Measurements from ENCODE around the gene METTL3. TPM values are rescaled to one million over a fixed set of nuclear protein-coding genes. Genes with fewer than 3 reads are reported as not detected.

The METTL3 gene
- total RNA-seq, 3 donors from 2014 or later: 51.4 to 79.6 (median 79.6) TPM

DNA sequence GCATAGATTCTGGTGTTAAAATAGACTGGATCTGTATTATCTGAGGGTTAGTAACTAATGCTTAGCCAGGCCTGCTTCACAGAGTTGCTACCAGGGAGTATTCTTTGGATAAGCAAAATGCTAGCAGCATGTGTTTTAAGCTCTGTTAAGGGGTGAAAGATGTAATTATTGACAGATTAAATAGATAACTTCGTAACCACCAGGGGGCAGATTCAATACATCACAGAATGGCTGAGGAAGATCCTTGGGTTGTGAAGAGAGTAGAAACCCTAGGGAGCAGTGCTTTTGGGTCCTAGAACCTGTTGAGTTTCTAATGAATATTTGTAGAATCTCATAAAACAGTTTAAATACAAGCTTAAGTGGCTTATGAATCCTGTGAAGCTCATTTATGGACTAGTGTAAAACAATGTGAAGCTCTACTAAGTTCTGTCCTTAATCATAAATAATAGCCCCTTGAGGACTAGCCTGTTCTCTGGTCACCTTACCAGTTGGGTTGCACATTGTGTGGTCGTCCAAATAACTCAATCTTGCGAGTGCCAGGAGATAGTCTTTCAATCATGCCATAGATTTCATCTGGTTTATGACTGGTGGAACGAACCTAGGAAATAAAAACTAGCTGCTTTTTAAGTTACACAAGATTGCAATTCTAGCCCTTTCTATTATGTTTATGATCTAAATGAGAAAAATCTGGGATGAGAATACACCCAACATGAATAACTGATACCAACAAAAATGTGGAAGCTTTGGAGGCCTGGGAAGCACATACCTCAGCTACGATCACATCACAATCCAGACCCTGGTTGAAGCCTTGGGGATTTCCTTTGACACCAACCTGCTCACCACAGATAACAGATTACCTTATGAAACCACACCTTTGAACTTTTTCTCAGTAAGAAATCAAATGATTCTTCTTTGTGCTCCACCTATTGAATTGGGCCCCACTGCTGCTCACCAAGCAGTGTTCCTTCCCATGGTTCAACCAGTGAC is 12.3 kb downstream of the METTL3 start:
- H3K4me1 ChIP-seq: no peaks in the 10 kb centered on the region
- DNase-seq (ENCODE audit: low spot score in 2 of 2): no peak
- intact Hi-C loops (cut with DNase I; ENCODE audit: low total_unique reads): no loop called here
- H3K27ac ChIP-seq: peak overlapping the region in 1 of 2 donors; percentile 15
- no peak overlapping the region for H3K4me3 ChIP-seq
- H3K27me3 ChIP-seq: no peaks in the 10 kb centered on the region
- H3K36me3 ChIP-seq: no peaks in the 10 kb centered on the region
- TF ChIP-seq POLR2AphosphoS5 (IDR thresholded peaks at IDR 0.05) (no peak), CTCF (IDR thresholded peaks at IDR 0.05) (peak; percentile 33 to 56 (median 51))
- no peaks in the 10 kb centered on the region for H3K9me3 ChIP-seq

GRCh38 chr14:21496453-21496852 is 14.7 kb downstream of the METTL3 start:
- intact Hi-C loops (cut with DNase I; ENCODE audit: low total_unique reads): no loop called here
- H3K27ac ChIP-seq: no peak overlapping the region

DNA sequence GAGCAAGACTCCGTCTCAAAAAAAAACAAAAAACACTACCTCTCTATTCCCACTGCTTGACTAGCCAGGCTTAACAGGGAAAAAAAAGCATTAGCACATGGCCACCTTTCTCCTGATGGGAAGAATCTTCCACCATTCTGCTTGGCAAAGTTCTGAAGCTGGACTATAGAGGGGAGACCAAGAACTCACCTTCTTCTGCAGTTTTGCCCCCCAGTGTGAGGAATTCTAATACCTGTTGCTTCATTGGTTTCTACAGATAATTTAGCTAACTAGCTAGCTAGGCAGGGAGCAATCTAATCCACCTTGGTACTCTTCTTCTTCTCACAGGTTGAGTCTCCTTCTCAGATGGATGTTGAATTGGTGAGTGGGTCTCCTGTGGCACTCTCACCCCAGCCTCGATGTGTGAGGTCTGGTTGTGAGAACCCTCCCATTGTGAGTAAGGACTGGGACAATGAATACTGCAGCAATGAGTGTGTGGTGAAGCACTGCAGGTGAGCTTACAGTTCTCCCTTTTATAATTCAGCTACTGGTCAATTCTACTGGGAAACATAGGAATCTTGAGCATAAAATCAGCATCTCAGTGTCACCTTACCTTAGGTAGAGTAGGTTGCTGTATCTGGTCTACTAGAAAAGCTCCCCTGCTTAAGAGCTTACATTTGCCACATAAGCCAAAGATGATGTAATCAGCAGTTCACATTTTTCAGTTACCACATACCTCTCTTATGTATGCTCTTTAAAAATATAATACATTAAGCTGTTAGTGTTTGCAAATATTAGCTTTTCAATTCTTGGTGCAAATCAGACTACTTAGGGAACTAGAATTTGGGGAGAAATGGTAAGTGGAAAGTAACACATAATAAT is 16.0 kb downstream of the METTL3 start:
- no peak overlapping the region for H3K27ac ChIP-seq
- intact Hi-C loops (cut with DNase I; ENCODE audit: low total_unique reads): no loop called here

More at GRCh38 chr14:21496453-21496852, 14.7 kb downstream of the METTL3 start:
- Histone ChIP-seq H3K4me1 (no peaks in the 10 kb centered on the region), H3K27me3 (no peaks in the 10 kb centered on the region), H3K36me3 (no peaks in the 10 kb centered on the region), H3K9me3 (no peaks in the 10 kb centered on the region), H3K4me3 (no peak overlapping the region)
- TF ChIP-seq POLR2AphosphoS5 (IDR thresholded peaks at IDR 0.05): no peak
- TF ChIP-seq POLR2A (IDR thresholded peaks at IDR 0.05): no peak
- no peak for TF ChIP-seq CTCF (IDR thresholded peaks at IDR 0.05)
- DNase-seq (ENCODE audit: low spot score in 2 of 2): no peak

DNA sequence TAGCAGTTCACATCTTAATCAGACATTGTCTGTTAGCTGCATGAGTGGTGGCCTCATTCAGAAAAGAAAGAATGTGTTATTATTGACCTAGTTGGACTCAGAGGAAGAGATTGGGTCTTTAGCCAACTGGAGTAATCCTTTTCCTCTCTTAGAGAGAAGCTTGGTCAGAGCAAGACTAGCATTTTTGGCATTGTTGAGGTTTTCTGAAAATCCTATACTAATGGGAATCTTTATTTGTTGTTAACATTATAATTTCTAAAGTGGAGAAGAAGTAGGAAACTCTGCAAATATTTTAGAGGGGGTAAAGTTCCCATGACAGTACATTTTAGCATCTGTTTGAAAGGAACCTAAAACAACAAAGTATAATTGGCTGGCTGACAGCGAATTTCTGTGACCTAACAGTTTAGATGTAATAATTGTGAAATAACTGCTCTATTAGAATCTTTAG is 24.5 kb downstream of the METTL3 start:
- intact Hi-C loops (cut with DNase I; ENCODE audit: low total_unique reads): no loop called here
- DNase-seq (ENCODE audit: low spot score in 2 of 2): no peak
- TF ChIP-seq POLR2A (IDR thresholded peaks at IDR 0.05) (no peak), CTCF (IDR thresholded peaks at IDR 0.05) (no peak), POLR2AphosphoS5 (IDR thresholded peaks at IDR 0.05) (no peak)
- Histone ChIP-seq H3K27me3 (no peaks in the 10 kb centered on the region), H3K9me3 (no peaks in the 10 kb centered on the region), H3K36me3 (peaks cover 10% of the 10 kb centered on the region), H3K27ac (no peak overlapping the region), H3K4me3 (no peak overlapping the region), H3K4me1 (no peaks in the 10 kb centered on the region)

More for the DNA sequence above, 16.0 kb downstream of the METTL3 start:
- H3K4me3 ChIP-seq: no peak overlapping the region
- H3K4me1 ChIP-seq: no peaks in the 10 kb centered on the region
- TF ChIP-seq POLR2A (IDR thresholded peaks at IDR 0.05) (no peak), POLR2AphosphoS5 (IDR thresholded peaks at IDR 0.05) (no peak), CTCF (IDR thresholded peaks at IDR 0.05) (no peak)
- no peak for DNase-seq (ENCODE audit: low spot score in 2 of 2)
- H3K36me3 ChIP-seq: peaks cover 5% of the 10 kb centered on the region
- H3K27me3 ChIP-seq: no peaks in the 10 kb centered on the region
- H3K9me3 ChIP-seq: no peaks in the 10 kb centered on the region

Data from breast epithelium (tissue), 4 donors.